ENCODE results near the gene IRF6.

Gene IRF6

GRCh38 chr1:209786146-209786545 lies 19.8 kb downstream of the IRF6 start:
- no peaks in the 10 kb centered on the region for H4K20me1 ChIP-seq (ENCODE audit: low read depth, low read length)
- H3F3A ChIP-seq (ENCODE audit: insufficient read depth) = no peaks in the 10 kb centered on the region
- H3K9me3 ChIP-seq (ENCODE audit: insufficient read depth, low read length) = no peaks in the 10 kb centered on the region
- peaks cover 17% of the 10 kb centered on the region for H3K79me2 ChIP-seq (ENCODE audit: insufficient read depth, low read length)
- no peaks in the 10 kb centered on the region for H3K36me3 ChIP-seq (ENCODE audit: low read length)
- TF ChIP-seq CTCF (IDR thresholded peaks at IDR 0.05; ENCODE audit: insufficient read depth, low read length, poor library complexity, severe bottlenecking) (no peak), EZH2phosphoT487 (conservative IDR thresholded peaks at IDR 0.05; ENCODE audit: low read length) (no peak)
- no peak overlapping the region for H3K9ac ChIP-seq (ENCODE audit: low read length)
- H3K9me2 ChIP-seq (replicated peaks; ENCODE audit: insufficient read depth, low read length) = no peaks in the 10 kb centered on the region
- H3K27me3 ChIP-seq (ENCODE audit: low read length) = no peaks in the 10 kb centered on the region
- no peak overlapping the region for H3K4me2 ChIP-seq (ENCODE audit: low read depth, low read length, poor library complexity, severe bottlenecking)
- H2AFZ ChIP-seq (ENCODE audit: low read depth, low read length, severe bottlenecking) = peak overlapping the region; percentile 85
- H3K4me3 ChIP-seq (ENCODE audit: insufficient read depth, low read length, poor library complexity, severe bottlenecking) = no peak overlapping the region
- no peak overlapping the region for H3K27ac ChIP-seq (ENCODE audit: low read depth, low read length)

- Histone ChIP-seq H3K4me3 (ENCODE audit: insufficient read depth, low read length, poor library complexity, severe bottlenecking) (no peak overlapping the region), H3K9me3 (ENCODE audit: insufficient read depth, low read length) (no peaks in the 10 kb centered on the region), H3K9ac (ENCODE audit: low read length) (no peak overlapping the region), H3K36me3 (ENCODE audit: low read length) (no peaks in the 10 kb centered on the region), H3K4me2 (ENCODE audit: low read depth, low read length, poor library complexity, severe bottlenecking) (no peak overlapping the region), H2AFZ (ENCODE audit: low read depth, low read length, severe bottlenecking) (peak overlapping the region; percentile 85), H3F3A (ENCODE audit: insufficient read depth) (no peaks in the 10 kb centered on the region), H3K27me3 (ENCODE audit: low read length) (no peaks in the 10 kb centered on the region), H3K79me2 (ENCODE audit: insufficient read depth, low read length) (peaks cover 17% of the 10 kb centered on the region), H3K9me2 (replicated peaks; ENCODE audit: insufficient read depth, low read length) (no peaks in the 10 kb centered on the region), H4K20me1 (ENCODE audit: low read depth, low read length) (no peaks in the 10 kb centered on the region), H3K27ac (ENCODE audit: low read depth, low read length) (no peak overlapping the region)
- no peak for TF ChIP-seq CTCF (IDR thresholded peaks at IDR 0.05; ENCODE audit: insufficient read depth, low read length, poor library complexity, severe bottlenecking)
- TF ChIP-seq EZH2phosphoT487 (conservative IDR thresholded peaks at IDR 0.05; ENCODE audit: low read length) = no peak
Measured at GRCh38 chr1:209785592-209785991, 20.4 kb downstream of the IRF6 start.

- H3K9ac ChIP-seq (ENCODE audit: low read length) = peak within 1 kb of the TSS; percentile 81
- peak within 1 kb of the TSS; percentile 85 for H2AFZ ChIP-seq (ENCODE audit: low read depth, low read length, severe bottlenecking)
- H3K4me2 ChIP-seq (ENCODE audit: low read depth, low read length, poor library complexity, severe bottlenecking) = peak within 1 kb of the TSS; percentile 69
- H3K4me3 ChIP-seq (ENCODE audit: insufficient read depth, low read length, poor library complexity, severe bottlenecking) = peak within 1 kb of the TSS; percentile 78
- no peaks in the 10 kb centered on the region for H3K9me3 ChIP-seq (ENCODE audit: insufficient read depth, low read length)
- peaks cover 17% of the 10 kb centered on the region for H3K79me2 ChIP-seq (ENCODE audit: insufficient read depth, low read length)
- no peaks in the 10 kb centered on the region for H3K27me3 ChIP-seq (ENCODE audit: low read length)
- peak within 1 kb of the TSS; percentile 49 for H3K27ac ChIP-seq (ENCODE audit: low read depth, low read length)
- TF ChIP-seq EZH2phosphoT487 (conservative IDR thresholded peaks at IDR 0.05; ENCODE audit: low read length) (no peak), CTCF (IDR thresholded peaks at IDR 0.05; ENCODE audit: insufficient read depth, low read length, poor library complexity, severe bottlenecking) (no peak)
- H4K20me1 ChIP-seq (ENCODE audit: low read depth, low read length) = no peaks in the 10 kb centered on the region
- H3K36me3 ChIP-seq (ENCODE audit: low read length) = no peaks in the 10 kb centered on the region
- no peaks in the 10 kb centered on the region for H3K9me2 ChIP-seq (replicated peaks; ENCODE audit: insufficient read depth, low read length)
- no peaks in the 10 kb centered on the region for H3F3A ChIP-seq (ENCODE audit: insufficient read depth)
Measured at GRCh38 chr1:209784265-209785169, 21.4 kb downstream of the IRF6 start, which contains the start of gene C1orf74. TSS of gene C1orf74 (minus strand) at chr1:209784559. CDS start at chr1:209783634, 925 bp downstream.

Data from SU-DHL-6 (cell line).